B cell (primary cell): Measurements from ENCODE around the gene EMP3. TPM values are rescaled to one million over a fixed set of nuclear protein-coding genes. Genes with fewer than 3 reads are reported as not detected.

Experiments
- ATAC-seq: fragments of 200-7000 bp; cut with Tn5 transposase; one replicate; pipeline ENCODE4 v1.10.0; 2021; ENCODE audit warnings: low read depth, mild to moderate bottlenecking, moderate number of reproducible peaks, moderate library complexity
- CTCF ChIA-PET: fragments of 350-600 bp; sonication (Branson Sonifier 250); formaldehyde crosslinking; loops from one replicate; lab custom pipeline; 2021; ENCODE audit warnings: antibody characterized with exemption, inconsistent platforms; lab: Charles Lee
- POLR2A ChIA-PET: fragments of 350-600 bp; sonication (Branson Sonifier 250); formaldehyde crosslinking; loops from one replicate; lab custom pipeline; 2021; ENCODE audit warnings: antibody characterized with exemption; lab: Charles Lee
- DNase-seq: peaks from one replicate; pipeline ENCODE4 v3.0.0; 2013
- H2AFZ ChIP-seq: 2 replicates; pipeline ENCODE4 v1.6.1; 2012; ENCODE audit warnings: mild to moderate bottlenecking, low read depth, low read length; ENCODE audit not compliant: insufficient read depth, poor library complexity, severe bottlenecking
- H3K27ac ChIP-seq, 2 donors: 1 replicate in 1 of 2; 2 replicates in 1 of 2; pipeline ENCODE4 v1.5.1; 2012 to 2013; ENCODE audit warnings: low read length in 2 of 2, mild to moderate bottlenecking in 2 of 2, moderate library complexity in 1 of 2
- H3K27me3 ChIP-seq, 4 experiments: fragments of 200-600 bp in 1 of 4; sonication (generic) in 1 of 4; replicated peaks in 1 of 4; 1 replicate in 2 of 4; 2 replicates in 2 of 4; pipeline versions ENCODE4 v1.6.1 to v1.7.0; 2013 to 2016; ENCODE audit warnings: low read length in 3 of 4, mild to moderate bottlenecking in 2 of 4, mixed read lengths in 1 of 4, moderate library complexity in 1 of 4; ENCODE audit not compliant: insufficient read depth in 4 of 4, control insufficient read depth in 3 of 4; ENCODE audit errors: control extremely low read depth in 1 of 4
- H3K36me3 ChIP-seq, 2 experiments: replicated peaks in 1 of 2; 1 replicate in 1 of 2; 2 replicates in 1 of 2; pipeline versions ENCODE4 v1.6.1 to v1.7.1; 2013; ENCODE audit warnings: low read length in 1 of 2; ENCODE audit not compliant: insufficient read depth in 2 of 2, control insufficient read depth in 1 of 2; ENCODE audit errors: control extremely low read depth in 1 of 2, extremely low read depth in 1 of 2
- H3K4me1 ChIP-seq, 2 donors: fragments of 200-600 bp in 1 of 2; sonication (generic) in 1 of 2; 1 replicate in 1 of 2; 2 replicates in 1 of 2; pipeline versions ENCODE4 v1.5.1 to v1.6.1; 2013 to 2017; ENCODE audit warnings: low read length in 2 of 2; ENCODE audit not compliant: control insufficient read depth in 2 of 2, insufficient read depth in 2 of 2
- H3K4me2 ChIP-seq: replicated peaks from 2 replicates; pipeline ENCODE3; 2012; ENCODE audit warnings: mild to moderate bottlenecking, low read depth, low read length; ENCODE audit not compliant: poor library complexity, severe bottlenecking
- H3K4me3 ChIP-seq, 5 experiments: fragments of 200-600 bp in 1 of 5; sonication (generic) in 1 of 5; 1 replicate in 3 of 5; 2 replicates in 2 of 5; pipeline versions ENCODE4 v1.5.1 to v1.7.0; 2011 to 2016; ENCODE audit warnings: low read length in 4 of 5, mild to moderate bottlenecking in 4 of 5, low read depth in 2 of 5, control low read depth in 1 of 5, moderate library complexity in 1 of 5; ENCODE audit not compliant: insufficient read depth in 1 of 5; ENCODE audit errors: control extremely low read depth in 1 of 5, extremely low read depth in 1 of 5
- H3K79me2 ChIP-seq: fragments of 200-600 bp; sonication (generic); one replicate; pipeline ENCODE4 v1.6.0; 2016; ENCODE audit warnings: low read length; ENCODE audit not compliant: control insufficient read depth, insufficient read depth
- H3K9ac ChIP-seq: fragments of 200-600 bp; sonication (generic); 2 replicates; pipeline ENCODE4 v1.6.1; 2017; ENCODE audit warnings: mild to moderate bottlenecking, low read length, moderate library complexity
- H3K9me3 ChIP-seq, 3 donors: one replicate each; pipeline versions ENCODE4 v1.6.1 to v1.7.1; 2013; ENCODE audit warnings: low read length in 2 of 3; ENCODE audit not compliant: control insufficient read depth in 2 of 3, insufficient read depth in 1 of 3; ENCODE audit errors: control extremely low read depth in 1 of 3
- H4K20me1 ChIP-seq: 2 replicates; pipeline ENCODE4 v1.6.0; 2012; ENCODE audit warnings: mild to moderate bottlenecking, low read length; ENCODE audit not compliant: insufficient read depth, control insufficient read depth, poor library complexity, severe bottlenecking
- H3K27ac Mint-ChIP-seq: one replicate; pipeline ENCODE4 v1.8.0; 2021; ENCODE audit warnings: mixed read lengths
- H3K27me3 Mint-ChIP-seq: one replicate; pipeline ENCODE4 v1.8.0; 2021; ENCODE audit warnings: mixed read lengths
- H3K4me1 Mint-ChIP-seq: one replicate; pipeline ENCODE4 v1.8.0; 2021; ENCODE audit warnings: mixed read lengths
- H3K4me3 Mint-ChIP-seq: one replicate; pipeline ENCODE4 v1.8.0; 2021; ENCODE audit warnings: mixed read lengths
- H3K9me3 Mint-ChIP-seq: one replicate; pipeline ENCODE4 v1.8.0; 2022; ENCODE audit warnings: mixed read lengths; ENCODE audit not compliant: insufficient read depth
- EZH2 ChIP-seq: IDR thresholded peaks from 2 replicates; pipeline ENCODE4 v1.6.1; 2012; ENCODE audit warnings: borderline replicate concordance, low read depth, mild to moderate bottlenecking, moderate library complexity, low read length; ENCODE audit not compliant: insufficient read depth, poor library complexity, severe bottlenecking
- WGBS: methylation state at CpG from one replicate; pipeline ENCODE4 v1.1.5; 2013; ENCODE audit warnings: missing lambda C conversion rate; ENCODE audit not compliant: insufficient coverage; 5-methylcytosine and 5-hydroxymethylcytosine counted together
- intact Hi-C: fragments of 100-400 bp; cut with micrococcal nuclease; formaldehyde crosslinking; loops from one replicate; pipeline ENCODE4 v1.10.0; 2022
- polyA plus RNA-seq: library from polyadenylated mRNA; depleted of rRNA; stranded (reverse); fragments of >200 nt; gene quantifications from 2 replicates; pipeline ENCODE4 v1.2.3, GENCODE V29; 2012
- total RNA-seq, 2 donors: library from RNA; stranded (reverse); fragments of 120-200 nt in 1 of 2; gene quantifications; 1 replicate in 1 of 2; 2 replicates in 1 of 2; pipeline versions ENCODE4 v1.2.3 to v1.2.4, GENCODE V29; 2013 to 2022
- TF ChIP-seq, protein P1 (sequence below): fragments of 200-600 bp; IDR thresholded peaks from one replicate; pipeline ENCODE4 v1.8.0; 2022; ENCODE audit warnings: antibody characterized with exemption, mild to moderate bottlenecking

Gene EMP3
- total and polyA plus RNA-seq, 2 donors (not counting 1 experiment from before 2014, with no cell fraction given) = 326 to 595 TPM

DNA sequence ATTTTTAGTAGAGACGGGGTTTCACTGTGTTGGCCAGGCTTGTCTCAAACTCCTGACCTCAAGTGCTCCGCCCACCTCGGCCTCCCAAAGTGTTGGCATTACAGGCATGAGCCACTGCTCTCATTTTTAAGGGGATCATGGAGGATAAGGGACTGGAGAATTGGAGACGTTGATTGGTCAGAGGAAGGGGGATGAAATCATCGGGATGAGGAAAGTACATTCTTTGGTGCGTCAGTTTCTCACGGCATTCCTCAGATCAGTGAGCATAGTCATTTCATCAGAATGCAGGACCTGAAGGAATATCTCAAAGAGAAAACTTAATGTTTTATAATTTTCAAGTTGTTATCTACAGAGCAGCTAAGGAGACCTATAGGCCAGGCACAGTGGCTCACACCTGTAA is 41.4 kb upstream of the EMP3 start:
- H3K4me1 ChIP-seq = no peaks in the 10 kb centered on the region
- no peaks in the 10 kb centered on the region for H4K20me1 ChIP-seq
- H3K27ac Mint-ChIP-seq = no peak overlapping the region
- H3K27ac ChIP-seq = no peak overlapping the region
- ChIA-PET CTCF (interaction anchor here (1.4 kb wide), 1 partner anchor 13 kb away, joined by 4 read pairs; no protein-coding TSS in a partner anchor), POLR2A (no interaction called here)
- no peak for DNase-seq
- ATAC-seq = no peak
- H3K4me3 ChIP-seq = no peak overlapping the region
- peaks cover 0 to 4% of the 10 kb centered on the region in 2 experiments for H3K36me3 ChIP-seq
- H2AFZ ChIP-seq = no peak overlapping the region
- H3K9ac ChIP-seq = no peak overlapping the region
- H3K27me3 ChIP-seq = no peaks in the 10 kb centered on the region
- no peak overlapping the region for H3K4me3 Mint-ChIP-seq
- H3K4me2 ChIP-seq = no peak overlapping the region
- H3K4me1 Mint-ChIP-seq = no peaks in the 10 kb centered on the region
- H3K9me3 ChIP-seq = peaks cover 0 to 10% (median 5%) of the 10 kb centered on the region in 3 donors
- TF ChIP-seq, protein P1, sequence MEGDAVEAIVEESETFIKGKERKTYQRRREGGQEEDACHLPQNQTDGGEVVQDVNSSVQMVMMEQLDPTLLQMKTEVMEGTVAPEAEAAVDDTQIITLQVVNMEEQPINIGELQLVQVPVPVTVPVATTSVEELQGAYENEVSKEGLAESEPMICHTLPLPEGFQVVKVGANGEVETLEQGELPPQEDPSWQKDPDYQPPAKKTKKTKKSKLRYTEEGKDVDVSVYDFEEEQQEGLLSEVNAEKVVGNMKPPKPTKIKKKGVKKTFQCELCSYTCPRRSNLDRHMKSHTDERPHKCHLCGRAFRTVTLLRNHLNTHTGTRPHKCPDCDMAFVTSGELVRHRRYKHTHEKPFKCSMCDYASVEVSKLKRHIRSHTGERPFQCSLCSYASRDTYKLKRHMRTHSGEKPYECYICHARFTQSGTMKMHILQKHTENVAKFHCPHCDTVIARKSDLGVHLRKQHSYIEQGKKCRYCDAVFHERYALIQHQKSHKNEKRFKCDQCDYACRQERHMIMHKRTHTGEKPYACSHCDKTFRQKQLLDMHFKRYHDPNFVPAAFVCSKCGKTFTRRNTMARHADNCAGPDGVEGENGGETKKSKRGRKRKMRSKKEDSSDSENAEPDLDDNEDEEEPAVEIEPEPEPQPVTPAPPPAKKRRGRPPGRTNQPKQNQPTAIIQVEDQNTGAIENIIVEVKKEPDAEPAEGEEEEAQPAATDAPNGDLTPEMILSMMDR = no peak
- no peak for TF ChIP-seq EZH2
- H3K9me3 Mint-ChIP-seq = no peaks in the 10 kb centered on the region
- intact Hi-C loops = no loop called here
- 100% methylated on average over 5 of the region's 7 CpGs for WGBS
- H3K27me3 Mint-ChIP-seq = no peaks in the 10 kb centered on the region
- H3K79me2 ChIP-seq = no peaks in the 10 kb centered on the region

DNA sequence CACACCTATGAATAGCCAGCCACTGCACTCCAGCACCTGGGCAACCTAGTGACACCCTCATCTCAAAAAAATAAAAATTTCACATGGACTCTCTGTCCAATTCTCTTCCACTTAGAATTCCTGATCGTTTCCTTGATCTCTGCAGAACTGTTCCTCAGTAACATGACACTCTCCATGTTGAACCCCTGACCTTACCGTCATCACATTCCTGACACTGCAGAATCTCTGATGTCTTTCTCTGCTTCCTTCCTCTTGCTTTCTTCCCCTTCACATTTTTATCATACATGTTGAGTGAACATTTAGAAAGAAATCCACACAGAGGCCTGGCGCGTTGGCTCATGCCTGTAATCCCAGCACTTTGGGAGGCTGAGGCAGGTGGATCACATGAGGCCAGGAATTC is 40.5 kb upstream of the EMP3 start:
- H3K4me3 ChIP-seq = no peak overlapping the region
- Mint-ChIP-seq H3K4me1 (no peaks in the 10 kb centered on the region), H3K4me3 (no peak overlapping the region), H3K27me3 (no peaks in the 10 kb centered on the region), H3K27ac (no peak overlapping the region), H3K9me3 (no peaks in the 10 kb centered on the region)
- peaks cover 0 to 4% of the 10 kb centered on the region in 2 experiments for H3K36me3 ChIP-seq
- peaks cover 0 to 10% (median 5%) of the 10 kb centered on the region in 3 donors for H3K9me3 ChIP-seq
- no peak overlapping the region for H3K4me2 ChIP-seq
- CTCF ChIA-PET = interaction anchor here (1.4 kb wide), 1 partner anchor 14 kb away, joined by 4 read pairs; no protein-coding TSS in a partner anchor
- H3K4me1 ChIP-seq = no peaks in the 10 kb centered on the region
- intact Hi-C loops = no loop called here
- DNase-seq (no peak), ATAC-seq (no peak)
- TF ChIP-seq, protein P1 = no peak
- no peak for TF ChIP-seq EZH2
- H3K27me3 ChIP-seq = no peaks in the 10 kb centered on the region
- WGBS = 100% methylated on average over 4 of the region's 4 CpGs
- H2AFZ ChIP-seq = no peak overlapping the region
- no peaks in the 10 kb centered on the region for H4K20me1 ChIP-seq
- H3K79me2 ChIP-seq = no peaks in the 10 kb centered on the region
- no peak overlapping the region for H3K9ac ChIP-seq
- H3K27ac ChIP-seq = no peak overlapping the region
- POLR2A ChIA-PET = no interaction called here
